ENCODE measurements around the gene SLC47A1.

DNA sequence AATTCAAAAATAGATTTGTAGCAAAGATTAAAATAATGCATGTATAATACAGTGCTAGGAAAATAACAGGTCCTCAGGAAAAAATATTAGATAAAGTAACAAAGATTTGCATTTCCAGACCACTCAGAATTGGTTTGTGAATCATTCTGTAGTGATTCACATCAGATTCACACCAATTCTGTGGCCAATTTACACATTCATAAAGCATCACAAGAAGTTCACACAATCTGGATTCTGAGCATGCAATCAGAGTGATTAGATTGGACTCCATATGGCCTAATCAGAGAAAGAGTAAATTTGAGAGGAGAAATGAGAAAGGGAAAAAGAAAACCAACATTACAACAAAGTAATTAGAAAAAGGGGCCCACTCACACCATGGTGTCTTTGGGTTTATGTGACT is 36.0 kb upstream of the SLC47A1 start:
- TF ChIP-seq, protein P1, sequence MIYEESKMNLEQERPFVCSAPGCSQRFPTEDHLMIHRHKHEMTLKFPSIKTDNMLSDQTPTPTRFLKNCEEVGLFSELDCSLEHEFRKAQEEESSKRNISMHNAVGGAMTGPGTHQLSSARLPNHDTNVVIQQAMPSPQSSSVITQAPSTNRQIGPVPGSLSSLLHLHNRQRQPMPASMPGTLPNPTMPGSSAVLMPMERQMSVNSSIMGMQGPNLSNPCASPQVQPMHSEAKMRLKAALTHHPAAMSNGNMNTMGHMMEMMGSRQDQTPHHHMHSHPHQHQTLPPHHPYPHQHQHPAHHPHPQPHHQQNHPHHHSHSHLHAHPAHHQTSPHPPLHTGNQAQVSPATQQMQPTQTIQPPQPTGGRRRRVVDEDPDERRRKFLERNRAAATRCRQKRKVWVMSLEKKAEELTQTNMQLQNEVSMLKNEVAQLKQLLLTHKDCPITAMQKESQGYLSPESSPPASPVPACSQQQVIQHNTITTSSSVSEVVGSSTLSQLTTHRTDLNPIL (CRISPR knock-in tag; IDR thresholded peaks at IDR 0.05; ENCODE audit: low read depth), result no peak
- no peak for TF ChIP-seq ZNF70 (CRISPR knock-in tag; IDR thresholded peaks at IDR 0.05)
- no peak for TF ChIP-seq POU6F1 (CRISPR knock-in tag; IDR thresholded peaks at IDR 0.05; ENCODE audit: borderline replicate concordance, low read depth)
- TF ChIP-seq, protein P2, sequence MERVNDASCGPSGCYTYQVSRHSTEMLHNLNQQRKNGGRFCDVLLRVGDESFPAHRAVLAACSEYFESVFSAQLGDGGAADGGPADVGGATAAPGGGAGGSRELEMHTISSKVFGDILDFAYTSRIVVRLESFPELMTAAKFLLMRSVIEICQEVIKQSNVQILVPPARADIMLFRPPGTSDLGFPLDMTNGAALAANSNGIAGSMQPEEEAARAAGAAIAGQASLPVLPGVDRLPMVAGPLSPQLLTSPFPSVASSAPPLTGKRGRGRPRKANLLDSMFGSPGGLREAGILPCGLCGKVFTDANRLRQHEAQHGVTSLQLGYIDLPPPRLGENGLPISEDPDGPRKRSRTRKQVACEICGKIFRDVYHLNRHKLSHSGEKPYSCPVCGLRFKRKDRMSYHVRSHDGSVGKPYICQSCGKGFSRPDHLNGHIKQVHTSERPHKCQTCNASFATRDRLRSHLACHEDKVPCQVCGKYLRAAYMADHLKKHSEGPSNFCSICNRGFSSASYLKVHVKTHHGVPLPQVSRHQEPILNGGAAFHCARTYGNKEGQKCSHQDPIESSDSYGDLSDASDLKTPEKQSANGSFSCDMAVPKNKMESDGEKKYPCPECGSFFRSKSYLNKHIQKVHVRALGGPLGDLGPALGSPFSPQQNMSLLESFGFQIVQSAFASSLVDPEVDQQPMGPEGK (CRISPR knock-in tag; IDR thresholded peaks at IDR 0.05; ENCODE audit: borderline replicate concordance), result no peak
- TF ChIP-seq ZNF565 (CRISPR knock-in tag; conservative IDR thresholded peaks at IDR 0.05; ENCODE audit: low read depth), result no peak
- TF ChIP-seq, protein P3, sequence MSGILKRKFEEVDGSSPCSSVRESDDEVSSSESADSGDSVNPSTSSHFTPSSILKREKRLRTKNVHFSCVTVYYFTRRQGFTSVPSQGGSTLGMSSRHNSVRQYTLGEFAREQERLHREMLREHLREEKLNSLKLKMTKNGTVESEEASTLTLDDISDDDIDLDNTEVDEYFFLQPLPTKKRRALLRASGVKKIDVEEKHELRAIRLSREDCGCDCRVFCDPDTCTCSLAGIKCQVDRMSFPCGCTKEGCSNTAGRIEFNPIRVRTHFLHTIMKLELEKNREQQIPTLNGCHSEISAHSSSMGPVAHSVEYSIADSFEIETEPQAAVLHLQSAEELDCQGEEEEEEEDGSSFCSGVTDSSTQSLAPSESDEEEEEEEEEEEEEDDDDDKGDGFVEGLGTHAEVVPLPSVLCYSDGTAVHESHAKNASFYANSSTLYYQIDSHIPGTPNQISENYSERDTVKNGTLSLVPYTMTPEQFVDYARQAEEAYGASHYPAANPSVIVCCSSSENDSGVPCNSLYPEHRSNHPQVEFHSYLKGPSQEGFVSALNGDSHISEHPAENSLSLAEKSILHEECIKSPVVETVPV (CRISPR knock-in tag; IDR thresholded peaks at IDR 0.05), result no peak
- no peak for TF ChIP-seq ZFP3 (CRISPR knock-in tag; IDR thresholded peaks at IDR 0.05)
- TF ChIP-seq SNAI2 (CRISPR knock-in tag; IDR thresholded peaks at IDR 0.05), result no peak
- TF ChIP-seq BACH2 (CRISPR knock-in tag; IDR thresholded peaks at IDR 0.05; ENCODE audit: borderline replicate concordance), result no peak
- TF ChIP-seq ZC3H10 (CRISPR knock-in tag; IDR thresholded peaks at IDR 0.05), result no peak
- no peak for TF ChIP-seq ARNTL (CRISPR knock-in tag; IDR thresholded peaks at IDR 0.05; ENCODE audit: borderline replicate concordance, low read depth)
- no peak for TF ChIP-seq ZNF8 (CRISPR knock-in tag; IDR thresholded peaks at IDR 0.05)
- TF ChIP-seq PPARA (CRISPR knock-in tag; IDR thresholded peaks at IDR 0.05; ENCODE audit: borderline replicate concordance), result no peak
- no peak for TF ChIP-seq RARB (CRISPR knock-in tag; IDR thresholded peaks at IDR 0.05)

Measured in SK-N-SH treated with all-trans-retinoic acid at 6 μM for 48 hours (cell line).